Measurements from ENCODE around the gene LRRC46.

LRRC46 gene

DNA sequence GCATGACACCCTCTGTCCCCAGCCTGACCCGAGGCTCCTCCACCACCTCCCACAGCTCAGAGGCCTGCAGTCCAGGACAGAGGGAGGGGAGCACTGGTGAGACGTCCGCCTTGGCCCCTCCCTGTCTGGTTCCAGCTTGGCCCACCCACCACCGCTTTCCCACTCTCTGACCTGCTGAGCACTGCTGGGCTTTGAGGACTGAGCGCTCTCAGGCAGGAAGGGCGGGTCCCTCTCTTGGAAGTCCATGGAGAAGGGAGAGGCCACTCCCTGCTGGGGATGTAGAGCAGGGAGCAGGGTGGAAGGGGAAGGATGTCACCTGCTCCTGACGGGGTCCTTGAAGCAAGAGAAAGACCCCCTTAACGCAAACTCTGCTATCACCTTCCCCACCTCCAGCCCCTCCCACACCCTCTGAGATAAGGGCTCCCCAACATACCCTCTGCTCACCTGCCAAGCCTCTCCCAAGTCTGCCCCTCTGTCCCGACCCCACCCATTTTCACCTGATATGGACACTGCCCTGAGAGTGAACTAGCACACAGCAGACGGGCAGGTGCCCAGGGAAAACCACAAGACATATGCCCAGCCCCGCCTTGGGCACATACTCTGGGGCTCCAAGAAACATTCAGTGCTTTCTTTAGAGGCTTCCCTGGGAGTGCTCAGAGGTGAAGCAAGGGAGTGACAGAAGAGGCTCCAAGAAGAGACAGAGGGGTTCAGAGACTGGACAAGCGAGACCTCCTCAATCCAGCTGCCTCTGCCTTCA, 11.3 kb upstream of the LRRC46 start:
- H3K4me3 ChIP-seq (ENCODE audit: low read depth in 1 of 2, low read length in 2 of 2) = peak overlapping the region; percentile 78 to 83
- peaks cover 10 to 24% of the 10 kb centered on the region in 2 donors for H3K4me1 ChIP-seq (ENCODE audit: control insufficient read depth in 1 of 2, insufficient read depth in 2 of 2, low read length in 2 of 2)
- no peaks in the 10 kb centered on the region for H3K27me3 ChIP-seq (ENCODE audit: low read depth, low read length)
- H3K27ac ChIP-seq (ENCODE audit: low read length) = peak overlapping the region; percentile 80
- H3K9me3 ChIP-seq (ENCODE audit: control insufficient read depth in 1 of 2, low read length in 2 of 2) = no peaks in the 10 kb centered on the region
- peaks cover 43 to 52% of the 10 kb centered on the region in 2 donors for H3K36me3 ChIP-seq (ENCODE audit: control insufficient read depth in 1 of 2, insufficient read depth in 2 of 2, low read length in 2 of 2)

DNA sequence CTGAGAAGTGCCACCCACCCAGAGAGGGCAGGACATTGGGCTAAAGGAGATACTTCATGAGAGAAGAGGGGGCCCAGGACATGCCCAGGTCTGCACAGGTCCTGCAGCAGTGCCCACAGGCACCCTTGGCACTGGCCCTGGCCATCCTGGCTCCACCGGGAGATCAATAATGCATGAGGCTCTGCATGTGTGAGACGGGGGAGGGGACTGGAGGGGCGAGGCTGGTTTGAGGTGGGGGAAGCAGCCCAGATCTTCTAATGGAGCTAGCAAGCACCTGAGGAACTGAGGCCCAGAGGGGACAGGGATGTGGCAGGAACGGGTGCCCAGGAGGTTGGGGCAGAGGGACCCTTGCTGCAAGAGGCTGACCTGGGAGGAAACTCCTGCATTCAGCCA, 10.4 kb upstream of the LRRC46 start:
- H3K27ac ChIP-seq (ENCODE audit: low read length) = peak overlapping the region; percentile 80
- peaks cover 39 to 47% of the 10 kb centered on the region in 2 donors for H3K36me3 ChIP-seq (ENCODE audit: control insufficient read depth in 1 of 2, insufficient read depth in 2 of 2, low read length in 2 of 2)
- no peaks in the 10 kb centered on the region for H3K27me3 ChIP-seq (ENCODE audit: low read depth, low read length)
- H3K4me1 ChIP-seq (ENCODE audit: control insufficient read depth in 1 of 2, insufficient read depth in 2 of 2, low read length in 2 of 2) = peaks cover 10 to 24% of the 10 kb centered on the region in 2 donors
- peak overlapping the region; percentile 78 to 83 for H3K4me3 ChIP-seq (ENCODE audit: low read depth in 1 of 2, low read length in 2 of 2)
- H3K9me3 ChIP-seq (ENCODE audit: control insufficient read depth in 1 of 2, low read length in 2 of 2) = no peaks in the 10 kb centered on the region

DNA sequence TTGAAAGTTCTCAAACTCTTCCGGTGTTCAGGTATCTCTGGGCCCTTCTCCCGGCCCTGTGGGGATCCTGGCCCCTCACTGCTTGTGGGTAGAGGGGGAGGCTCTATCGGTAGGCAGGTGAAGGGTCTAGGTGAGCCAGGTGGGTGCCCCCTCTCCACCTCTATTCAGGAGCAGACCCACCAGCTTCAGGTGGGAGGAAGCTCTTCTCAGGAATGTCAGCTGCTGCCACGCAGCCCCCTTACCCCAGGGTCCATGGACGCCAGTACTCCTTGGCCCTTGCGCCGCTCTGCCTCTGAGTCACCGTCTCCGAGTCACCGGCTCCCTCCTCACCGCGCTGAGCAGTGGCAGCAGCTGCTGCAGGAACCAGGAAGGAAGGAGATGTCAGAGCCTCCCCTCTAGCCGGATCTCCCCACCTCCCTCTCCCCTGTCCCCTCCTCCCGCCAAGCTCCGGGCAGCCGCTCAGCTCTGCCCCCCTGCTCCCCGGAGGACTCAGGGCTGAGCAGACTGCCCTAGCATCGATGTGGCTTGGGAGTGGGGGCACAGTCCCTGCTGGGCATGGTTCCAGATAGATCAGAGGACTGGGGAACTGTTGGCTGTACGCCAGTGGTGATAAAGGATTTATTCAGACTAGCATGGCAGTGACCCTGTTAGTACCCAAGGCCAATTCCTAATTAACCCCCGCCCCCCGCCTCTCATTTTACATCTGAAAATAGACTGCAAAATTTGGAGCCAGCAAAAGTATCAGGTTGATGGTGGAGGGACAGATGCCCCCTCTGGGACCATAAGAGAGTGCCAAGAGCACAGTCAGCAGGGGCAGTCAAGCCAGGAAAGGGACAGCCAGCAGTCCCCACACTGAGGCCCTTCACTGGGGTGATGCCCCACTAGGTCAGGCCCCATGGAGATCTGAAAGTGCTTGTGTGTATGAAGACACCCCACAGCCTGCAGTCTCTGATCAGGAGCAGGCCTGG, 9.8 kb upstream of the LRRC46 start, which contains the start of gene OSBPL7:
TSS of gene OSBPL7 (minus strand) at position 371 of the 968 bp plus-strand sequence. CDS start 1,516 bp downstream, outside the sequence.
- Histone ChIP-seq H3K4me1 (ENCODE audit: control insufficient read depth in 1 of 2, insufficient read depth in 2 of 2, low read length in 2 of 2) (peaks cover 10 to 24% of the 10 kb centered on the region in 2 donors), H3K4me3 (ENCODE audit: low read depth in 1 of 2, low read length in 2 of 2) (peak within 1 kb of the TSS; percentile 78 to 83), H3K27me3 (ENCODE audit: low read depth, low read length) (no peaks in the 10 kb centered on the region), H3K36me3 (ENCODE audit: control insufficient read depth in 1 of 2, insufficient read depth in 2 of 2, low read length in 2 of 2) (peaks cover 40 to 47% of the 10 kb centered on the region in 2 donors), H3K9me3 (ENCODE audit: control insufficient read depth in 1 of 2, low read length in 2 of 2) (no peaks in the 10 kb centered on the region), H3K27ac (ENCODE audit: low read length) (peak within 1 kb of the TSS; percentile 80)

DNA sequence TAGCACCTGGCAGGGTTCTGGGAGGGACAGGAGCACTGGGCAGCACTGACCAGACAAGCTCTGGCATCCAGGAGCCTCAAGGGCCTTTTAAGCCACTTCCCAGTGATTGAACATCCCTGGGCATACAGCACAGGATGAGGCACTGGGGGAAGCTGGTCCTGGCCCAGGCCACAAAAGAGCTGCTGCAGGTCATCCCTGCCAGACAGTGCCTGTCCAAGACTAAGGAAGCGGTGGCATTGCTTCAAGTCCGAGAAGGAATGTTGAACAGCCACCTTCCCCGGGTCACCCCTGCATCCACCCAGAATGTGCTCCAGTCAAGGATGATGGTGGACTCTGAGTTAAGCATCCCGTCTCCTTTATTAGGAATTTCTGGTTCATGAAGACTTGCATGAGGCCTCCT, 8.7 kb upstream of the LRRC46 start:
- Histone ChIP-seq H3K27ac (ENCODE audit: low read length) (no peak overlapping the region), H3K9me3 (ENCODE audit: control insufficient read depth in 1 of 2, low read length in 2 of 2) (no peaks in the 10 kb centered on the region), H3K4me3 (ENCODE audit: low read depth in 1 of 2, low read length in 2 of 2) (no peak overlapping the region), H3K36me3 (ENCODE audit: control insufficient read depth in 1 of 2, insufficient read depth in 2 of 2, low read length in 2 of 2) (peaks cover 39 to 45% of the 10 kb centered on the region in 2 donors), H3K4me1 (ENCODE audit: control insufficient read depth in 1 of 2, insufficient read depth in 2 of 2, low read length in 2 of 2) (peaks cover 10 to 24% of the 10 kb centered on the region in 2 donors), H3K27me3 (ENCODE audit: low read depth, low read length) (no peaks in the 10 kb centered on the region)

DNA sequence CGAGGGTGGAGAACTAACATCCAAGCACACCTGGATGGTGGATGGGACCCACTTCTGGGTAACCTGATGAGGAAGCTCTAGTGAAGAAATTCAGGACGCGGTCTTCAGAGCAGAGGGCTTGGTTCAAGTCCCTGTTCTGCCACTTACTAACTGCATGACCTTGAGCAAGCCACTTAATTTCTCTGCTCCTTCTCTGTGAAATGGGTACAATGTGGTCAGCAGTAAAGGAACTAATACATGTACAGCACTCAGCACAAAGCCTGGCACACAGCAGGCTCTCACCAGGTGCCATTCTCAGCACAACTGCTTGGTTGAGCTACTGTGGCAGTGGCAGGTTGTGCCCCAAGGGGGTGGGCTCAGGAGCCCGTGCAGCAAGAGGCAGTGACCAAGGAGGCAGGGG, 8.0 kb upstream of the LRRC46 start:
- peaks cover 37 to 44% of the 10 kb centered on the region in 2 donors for H3K36me3 ChIP-seq (ENCODE audit: control insufficient read depth in 1 of 2, insufficient read depth in 2 of 2, low read length in 2 of 2)
- no peak overlapping the region for H3K27ac ChIP-seq (ENCODE audit: low read length)
- no peak overlapping the region for H3K4me3 ChIP-seq (ENCODE audit: low read depth in 1 of 2, low read length in 2 of 2)
- H3K4me1 ChIP-seq (ENCODE audit: control insufficient read depth in 1 of 2, insufficient read depth in 2 of 2, low read length in 2 of 2) = peaks cover 10 to 24% of the 10 kb centered on the region in 2 donors
- H3K9me3 ChIP-seq (ENCODE audit: control insufficient read depth in 1 of 2, low read length in 2 of 2) = no peaks in the 10 kb centered on the region
- no peaks in the 10 kb centered on the region for H3K27me3 ChIP-seq (ENCODE audit: low read depth, low read length)

DNA sequence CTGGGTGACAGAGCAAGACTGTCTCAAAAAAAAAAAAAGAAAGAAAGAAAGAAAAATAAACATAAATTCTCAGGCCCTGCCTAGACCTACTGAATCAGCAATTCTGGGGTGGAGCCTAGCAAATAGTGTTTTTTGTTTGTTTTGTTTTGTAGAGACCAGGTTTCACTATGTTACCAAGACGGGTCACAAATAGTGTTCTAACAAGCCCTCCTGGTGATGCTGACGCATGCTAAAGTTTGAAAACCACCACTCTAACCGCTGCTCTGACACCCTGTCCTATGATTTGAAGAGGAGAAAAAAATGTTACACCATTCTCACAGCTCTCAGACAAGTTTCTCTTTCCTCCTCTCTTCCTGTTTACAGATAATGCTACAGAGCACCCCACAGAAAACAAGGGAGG, 1.6 kb upstream of the LRRC46 start:
- Histone ChIP-seq H3K9me3 (ENCODE audit: control insufficient read depth in 1 of 2, low read length in 2 of 2) (no peaks in the 10 kb centered on the region), H3K4me3 (ENCODE audit: low read depth in 1 of 2, low read length in 2 of 2) (no peak overlapping the region), H3K27me3 (ENCODE audit: low read depth, low read length) (no peaks in the 10 kb centered on the region), H3K36me3 (ENCODE audit: control insufficient read depth in 1 of 2, insufficient read depth in 2 of 2, low read length in 2 of 2) (peaks cover 25 to 28% of the 10 kb centered on the region in 2 donors), H3K4me1 (ENCODE audit: control insufficient read depth in 1 of 2, insufficient read depth in 2 of 2, low read length in 2 of 2) (peaks cover 4 to 24% of the 10 kb centered on the region in 2 donors), H3K27ac (ENCODE audit: low read length) (peak overlapping the region; percentile 96)

DNA sequence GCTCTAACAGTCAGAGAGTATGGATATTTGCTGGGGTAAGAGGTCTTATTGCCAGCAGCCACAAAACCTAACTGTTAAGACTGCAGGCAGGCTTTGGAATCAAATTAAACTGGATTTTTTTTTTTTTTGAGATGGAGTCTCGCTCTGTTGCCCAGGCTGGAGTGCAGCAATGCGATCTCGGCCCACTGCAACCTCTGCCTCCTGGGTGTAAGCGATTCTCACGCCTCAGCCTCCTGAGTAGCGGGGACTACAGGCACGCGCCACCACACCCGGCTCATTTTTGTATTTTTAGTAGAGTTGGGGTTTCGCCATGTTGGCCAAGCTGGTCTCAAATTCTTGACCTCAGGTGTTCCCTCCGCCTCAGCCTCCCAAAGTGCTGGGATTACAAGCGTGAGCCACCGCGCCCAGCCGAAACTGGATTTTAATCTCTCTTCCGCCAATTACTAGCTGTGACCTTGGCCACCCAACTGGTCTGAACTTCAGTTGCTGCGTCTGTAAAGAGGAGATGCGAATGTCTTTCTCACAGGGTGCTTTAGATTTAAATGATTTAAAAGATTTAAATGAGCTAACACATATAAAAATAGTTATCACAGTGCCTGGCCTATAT, 971 bp upstream of the LRRC46 start:
- H3K36me3 ChIP-seq (ENCODE audit: control insufficient read depth in 1 of 2, insufficient read depth in 2 of 2, low read length in 2 of 2) = peaks cover 24 to 29% of the 10 kb centered on the region in 2 donors
- H3K27ac ChIP-seq (ENCODE audit: low read length) = peak overlapping the region; percentile 96
- H3K9me3 ChIP-seq (ENCODE audit: control insufficient read depth in 1 of 2, low read length in 2 of 2) = no peaks in the 10 kb centered on the region
- H3K4me1 ChIP-seq (ENCODE audit: control insufficient read depth in 1 of 2, insufficient read depth in 2 of 2, low read length in 2 of 2) = peaks cover 4 to 24% of the 10 kb centered on the region in 2 donors
- no peaks in the 10 kb centered on the region for H3K27me3 ChIP-seq (ENCODE audit: low read depth, low read length)
- H3K4me3 ChIP-seq (ENCODE audit: low read depth in 1 of 2, low read length in 2 of 2) = peak overlapping the region; percentile 82 to 100

DNA sequence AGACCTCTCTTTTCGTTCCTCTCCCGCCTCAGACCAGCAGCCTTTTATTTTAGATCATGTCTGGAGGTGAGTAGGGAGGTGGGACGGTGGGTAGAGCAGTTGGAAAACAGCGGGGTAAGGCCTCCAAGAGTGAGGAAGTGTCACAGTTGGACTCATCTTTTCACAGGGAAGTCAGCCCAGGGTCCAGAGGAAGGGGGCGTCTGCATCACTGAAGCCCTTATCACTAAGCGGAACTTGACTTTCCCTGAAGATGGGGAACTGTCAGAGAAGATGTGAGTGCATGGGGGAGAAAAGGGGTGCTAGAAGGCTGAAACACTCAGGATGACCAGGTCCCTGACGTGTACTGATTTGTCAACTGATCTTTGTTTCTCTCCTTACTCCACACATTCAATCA, 461 bp downstream of the LRRC46 start:
- peaks cover 23 to 33% of the 10 kb centered on the region in 2 donors for H3K36me3 ChIP-seq (ENCODE audit: control insufficient read depth in 1 of 2, insufficient read depth in 2 of 2, low read length in 2 of 2)
- no peaks in the 10 kb centered on the region for H3K27me3 ChIP-seq (ENCODE audit: low read depth, low read length)
- peaks cover 4 to 24% of the 10 kb centered on the region in 2 donors for H3K4me1 ChIP-seq (ENCODE audit: control insufficient read depth in 1 of 2, insufficient read depth in 2 of 2, low read length in 2 of 2)
- no peaks in the 10 kb centered on the region for H3K9me3 ChIP-seq (ENCODE audit: control insufficient read depth in 1 of 2, low read length in 2 of 2)
- H3K27ac ChIP-seq (ENCODE audit: low read length) = peak overlapping the region; percentile 40
- H3K4me3 ChIP-seq (ENCODE audit: low read depth in 1 of 2, low read length in 2 of 2) = peak overlapping the region; percentile 82 to 100

DNA sequence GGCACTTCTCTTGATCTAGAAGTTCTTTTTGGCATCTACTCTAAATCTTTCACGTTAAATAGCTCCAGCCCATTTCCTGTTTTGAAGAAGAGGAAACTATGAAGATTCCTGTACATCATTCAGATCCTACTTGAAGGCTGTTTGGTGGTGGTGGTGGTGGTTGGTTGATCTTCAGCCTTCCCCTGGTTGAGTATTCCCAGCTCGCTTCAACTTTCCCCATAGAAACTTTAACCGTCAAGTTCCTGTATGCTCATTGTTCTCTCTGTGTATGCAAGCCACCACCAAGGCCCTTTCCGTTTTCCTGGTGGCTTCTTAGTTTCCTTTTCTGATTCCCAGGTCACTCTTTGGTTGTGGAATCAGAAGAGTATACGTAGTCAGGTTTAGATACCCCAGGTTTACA, 3.3 kb downstream of the LRRC46 start:
- Histone ChIP-seq H3K27me3 (ENCODE audit: low read depth, low read length) (no peaks in the 10 kb centered on the region), H3K36me3 (ENCODE audit: control insufficient read depth in 1 of 2, insufficient read depth in 2 of 2, low read length in 2 of 2) (peaks cover 18 to 32% of the 10 kb centered on the region in 2 donors), H3K9me3 (ENCODE audit: control insufficient read depth in 1 of 2, low read length in 2 of 2) (no peaks in the 10 kb centered on the region), H3K4me3 (ENCODE audit: low read depth in 1 of 2, low read length in 2 of 2) (no peak overlapping the region), H3K4me1 (ENCODE audit: control insufficient read depth in 1 of 2, insufficient read depth in 2 of 2, low read length in 2 of 2) (peaks cover 4 to 27% of the 10 kb centered on the region in 2 donors), H3K27ac (ENCODE audit: low read length) (no peak overlapping the region)

DNA sequence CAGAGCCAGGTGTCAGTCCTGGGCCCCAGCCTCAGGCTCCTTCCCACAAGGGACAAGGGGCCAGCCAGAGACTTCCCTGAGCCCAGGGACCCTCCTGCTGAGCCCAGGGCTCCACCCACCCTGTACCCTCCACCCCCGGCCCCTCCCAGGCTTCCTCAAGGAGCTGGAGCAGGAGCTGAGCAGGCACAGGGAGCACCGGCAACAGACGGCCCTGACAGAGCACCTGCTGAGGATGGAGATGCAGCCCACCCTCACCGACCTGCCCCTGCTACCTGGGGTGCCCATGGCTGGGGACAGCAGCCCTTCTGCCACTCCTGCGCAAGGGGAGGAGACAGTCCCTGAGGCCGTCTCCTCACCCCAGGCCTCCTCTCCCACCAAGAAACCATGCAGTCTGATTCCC, 5.1 kb downstream of the LRRC46 start:
- Histone ChIP-seq H3K36me3 (ENCODE audit: control insufficient read depth in 1 of 2, insufficient read depth in 2 of 2, low read length in 2 of 2) (peaks cover 18 to 32% of the 10 kb centered on the region in 2 donors), H3K4me3 (ENCODE audit: low read depth in 1 of 2, low read length in 2 of 2) (no peak overlapping the region), H3K27me3 (ENCODE audit: low read depth, low read length) (no peaks in the 10 kb centered on the region), H3K4me1 (ENCODE audit: control insufficient read depth in 1 of 2, insufficient read depth in 2 of 2, low read length in 2 of 2) (peaks cover 8 to 27% of the 10 kb centered on the region in 2 donors), H3K27ac (ENCODE audit: low read length) (no peak overlapping the region), H3K9me3 (ENCODE audit: control insufficient read depth in 1 of 2, low read length in 2 of 2) (no peaks in the 10 kb centered on the region)

Data from muscle layer of duodenum (tissue), 2 donors.